ENCODE results near the gene NTHL1. TPM values are rescaled to one million over a fixed set of nuclear protein-coding genes. Genes with fewer than 3 reads are reported as not detected.

The NTHL1 gene
- total and polyA plus RNA-seq, 2 of the 8 experiments (the other 6 are each of a cell fraction or from before 2014, with no cell fraction given), result 70.9 to 150 TPM

DNA sequence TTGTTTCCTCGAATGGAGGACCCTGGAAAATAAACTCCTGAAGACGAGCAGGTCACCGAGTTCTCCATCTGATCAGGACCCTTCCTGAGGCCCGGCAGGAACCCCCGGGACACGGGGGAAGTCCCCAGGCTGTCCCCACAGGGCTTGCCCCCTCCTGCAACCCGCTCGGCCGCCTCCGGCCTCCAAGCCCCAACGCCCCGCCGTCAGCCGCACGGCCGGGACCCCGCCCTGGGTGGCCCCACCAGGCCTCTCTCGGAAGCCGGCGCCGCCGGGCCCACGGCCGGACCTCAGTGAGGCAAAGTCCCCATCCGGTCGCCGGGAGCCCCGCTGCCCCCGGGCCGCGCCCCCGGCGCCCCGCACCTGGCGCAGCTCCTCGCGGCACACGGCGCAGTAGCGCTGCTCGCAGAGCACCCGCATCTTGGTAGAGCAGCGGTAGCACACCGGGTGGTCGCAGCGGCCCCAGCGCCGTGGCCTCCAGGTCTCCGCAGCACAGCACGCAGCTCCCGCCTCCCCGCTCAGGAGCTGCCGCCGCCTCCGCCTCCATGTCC lies 38.4 kb downstream of the NTHL1 start (continued):
- TF ChIP-seq TAF7 (optimal IDR thresholded peaks at IDR 0.05; ENCODE audit: borderline replicate concordance, low read depth, low read length) (no peak), GABPA (IDR thresholded peaks at IDR 0.05; ENCODE audit: borderline replicate concordance, insufficient read depth, low read length) (no peak), MAFK (IDR thresholded peaks at IDR 0.05; ENCODE audit: low read depth, low read length) (no peak), KDM4A (IDR thresholded peaks at IDR 0.05; ENCODE audit: low read depth, low read length, severe bottlenecking) (peak; percentile 80), BRCA1 (IDR thresholded peaks at IDR 0.05; ENCODE audit: low read depth, low read length) (no peak), RFX5 (IDR thresholded peaks at IDR 0.05; ENCODE audit: borderline replicate concordance, low read depth, low read length) (no peak), TAF1 (IDR thresholded peaks at IDR 0.05; ENCODE audit: low read depth, low read length) (no peak; the same call in 1 of the 2 replicates), FOSL1 (IDR thresholded peaks at IDR 0.05; ENCODE audit: insufficient read depth, low read depth, low read length) (no peak), SIN3A (conservative IDR thresholded peaks at IDR 0.05 in 1 of 2, IDR thresholded peaks at IDR 0.05 in 1 of 2; ENCODE audit: low read depth in 1 of 2, low read length in 2 of 2) (0 out of 4 replicates have a peak, but pooled peaks of 1 of the 2 experiments have one; percentile 17), CBX8 (IDR thresholded peaks at IDR 0.05; ENCODE audit: borderline replicate concordance, low read depth, low read length) (no peak), POLR2A (IDR thresholded peaks at IDR 0.05; ENCODE audit: control extremely low read depth in 1 of 2, low read depth in 2 of 2, low read length in 2 of 2) (no peak), POLR2AphosphoS5 (IDR thresholded peaks at IDR 0.05; ENCODE audit: low read depth, low read length) (no peak)

All from H1 (cell line).